Activated CD4-positive, alpha-beta T cell treated with anti-CD3 and anti-CD28 coated beads, Interleukin-2, Interleukin-4, amounts not matched to agents 100 ng/mL and 50 ng/mL, durations not matched to agents 16 hours and 8 hours (primary cell): Measurements from ENCODE around the gene OR2V2.
"Not testable (repeated sequence)": the region's sequence is repeated elsewhere in the genome, so short reads cannot be mapped to it uniquely, and the experiment has no call there.

Source experiments
- DNase-seq: peaks from one replicate; pipeline ENCODE4 v3.0.0-alpha.2; 2020; ENCODE audit warnings: low spot score

Gene OR2V2

DNA sequence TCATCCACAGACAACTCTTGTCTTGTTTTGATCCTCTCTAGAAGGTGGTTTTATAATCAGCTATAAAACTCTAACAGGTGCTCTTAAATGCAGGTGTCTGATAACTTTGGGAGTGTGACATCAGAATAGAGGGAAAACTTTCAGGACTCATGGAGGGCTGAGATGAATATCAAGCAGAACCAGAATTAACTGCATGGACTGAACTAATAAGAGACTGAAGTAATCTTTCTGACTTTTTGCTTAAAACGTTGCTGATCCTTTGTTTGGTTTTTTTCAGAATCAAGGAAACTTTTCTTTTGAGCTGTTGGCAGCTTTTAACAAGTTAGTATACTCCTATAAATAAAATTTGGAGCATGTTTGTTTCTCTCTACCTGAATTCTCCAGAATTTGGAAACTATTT, 2.3 kb upstream of the OR2V2 start:
- no peak for DNase-seq

DNA sequence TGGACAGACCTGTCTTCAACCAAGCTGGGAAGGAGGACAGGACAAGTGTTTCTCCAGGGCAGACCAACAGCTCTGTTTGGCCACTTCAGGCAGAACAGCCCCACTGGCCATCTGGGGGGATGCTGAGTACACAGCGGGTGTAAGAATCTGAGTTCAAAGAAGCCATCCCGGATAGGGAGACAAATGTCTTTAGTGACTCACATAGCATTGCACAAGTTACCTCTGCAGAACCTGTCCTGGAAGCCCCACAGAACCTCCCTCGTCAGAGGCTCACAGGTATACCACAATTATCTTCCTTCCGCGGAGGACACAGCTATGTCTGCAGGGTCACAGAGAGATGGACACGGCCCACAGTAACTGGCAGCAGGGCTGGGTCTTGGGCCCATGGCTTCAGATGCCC, 2.0 kb downstream of the OR2V2 start:
- DNase-seq: no peak

- DNase-seq: no peak
These were observed 2.7 kb downstream of the OR2V2 start for GRCh38 chr5:181149806-181150733.

GRCh38 chr5:181151146-181151545, 3.8 kb downstream of the OR2V2 start:
- no peak for DNase-seq

- no peak for DNase-seq
These were observed 5.0 kb downstream of the OR2V2 start for GRCh38 chr5:181152406-181152805.

GRCh38 chr5:181153814-181154213, 6.4 kb downstream of the OR2V2 start:
- DNase-seq: peak; percentile 58

GRCh38 chr5:181156758-181157157, 9.4 kb downstream of the OR2V2 start:
- DNase-seq: no peak

- no peak for DNase-seq
These were observed 11.5 kb downstream of the OR2V2 start for GRCh38 chr5:181158869-181159268.

GRCh38 chr5:181159286-181160151, 12.1 kb downstream of the OR2V2 start:
- DNase-seq: peak; percentile 92

- DNase-seq: no peak
These were observed 12.9 kb downstream of the OR2V2 start for GRCh38 chr5:181160152-181160754.

DNA sequence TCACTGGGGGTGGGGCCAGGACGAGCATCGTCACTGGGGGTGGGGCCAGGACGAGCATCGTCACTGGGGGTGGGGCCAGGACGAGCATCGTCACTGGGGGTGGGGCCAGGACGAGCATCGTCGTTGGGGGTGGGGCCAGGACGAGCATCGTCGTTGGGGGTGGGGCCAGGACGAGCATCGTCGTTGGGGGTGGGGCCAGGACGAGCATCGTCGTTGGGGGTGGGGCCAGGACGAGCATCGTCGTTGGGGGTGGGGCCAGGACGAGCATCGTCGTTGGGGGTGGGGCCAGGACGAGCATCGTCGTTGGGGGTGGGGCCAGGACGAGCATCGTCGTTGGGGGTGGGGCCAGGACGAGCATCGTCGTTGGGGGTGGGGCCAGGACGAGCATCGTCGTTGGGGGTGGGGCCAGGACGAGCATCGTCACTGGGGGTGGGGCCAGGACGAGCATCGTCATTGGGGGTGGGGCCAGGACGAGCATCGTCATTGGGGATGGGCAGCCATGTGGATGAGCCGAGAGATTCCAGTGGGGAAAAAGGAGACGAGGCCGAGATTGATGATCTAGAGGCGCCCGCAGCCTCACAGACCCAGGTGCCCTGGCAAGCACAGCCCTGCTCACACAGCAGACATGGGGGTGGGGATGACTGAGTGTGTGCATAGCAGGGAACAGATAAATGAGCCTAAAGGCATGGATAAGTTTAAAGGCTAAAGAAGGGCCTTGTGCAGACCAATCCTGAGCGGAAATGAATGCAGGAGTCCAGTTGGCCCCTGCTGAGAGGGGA, 13.6 kb downstream of the OR2V2 start:
- DNase-seq: not testable (repeated sequence)

DNA sequence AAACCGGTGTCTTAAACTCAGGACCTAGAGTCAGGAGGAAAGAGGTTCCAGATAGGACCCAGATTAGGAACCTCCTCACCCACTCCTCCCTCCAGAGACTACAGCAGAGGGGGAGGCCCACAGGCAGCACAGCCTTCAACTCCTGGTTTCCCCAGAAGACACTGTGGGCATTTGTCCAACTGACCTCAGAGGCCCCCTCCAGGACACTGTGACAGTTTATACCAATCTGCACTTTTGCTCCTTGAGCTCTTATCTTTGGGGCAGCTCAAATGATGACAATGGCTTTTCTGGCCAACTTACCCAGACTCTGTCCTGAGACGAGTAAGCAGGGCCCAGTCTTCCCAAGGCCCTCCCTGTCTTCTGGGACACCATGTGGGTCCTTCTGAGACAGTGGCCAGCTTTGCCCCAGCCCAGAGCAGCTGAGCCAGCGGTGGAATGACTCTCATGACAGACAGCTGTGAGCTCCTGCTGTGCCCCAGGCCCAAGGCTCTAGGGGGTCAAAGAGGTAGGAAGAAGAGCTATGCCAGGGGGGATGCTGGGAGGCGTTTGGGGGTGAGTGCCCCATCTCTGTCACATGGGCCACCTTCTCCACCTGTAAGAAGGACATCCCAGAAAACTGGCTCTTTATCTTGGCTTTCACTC, 14.3 kb downstream of the OR2V2 start:
- no peak for DNase-seq

GRCh38 chr5:181163487-181164075, 16.2 kb downstream of the OR2V2 start:
- DNase-seq: no peak

DNA sequence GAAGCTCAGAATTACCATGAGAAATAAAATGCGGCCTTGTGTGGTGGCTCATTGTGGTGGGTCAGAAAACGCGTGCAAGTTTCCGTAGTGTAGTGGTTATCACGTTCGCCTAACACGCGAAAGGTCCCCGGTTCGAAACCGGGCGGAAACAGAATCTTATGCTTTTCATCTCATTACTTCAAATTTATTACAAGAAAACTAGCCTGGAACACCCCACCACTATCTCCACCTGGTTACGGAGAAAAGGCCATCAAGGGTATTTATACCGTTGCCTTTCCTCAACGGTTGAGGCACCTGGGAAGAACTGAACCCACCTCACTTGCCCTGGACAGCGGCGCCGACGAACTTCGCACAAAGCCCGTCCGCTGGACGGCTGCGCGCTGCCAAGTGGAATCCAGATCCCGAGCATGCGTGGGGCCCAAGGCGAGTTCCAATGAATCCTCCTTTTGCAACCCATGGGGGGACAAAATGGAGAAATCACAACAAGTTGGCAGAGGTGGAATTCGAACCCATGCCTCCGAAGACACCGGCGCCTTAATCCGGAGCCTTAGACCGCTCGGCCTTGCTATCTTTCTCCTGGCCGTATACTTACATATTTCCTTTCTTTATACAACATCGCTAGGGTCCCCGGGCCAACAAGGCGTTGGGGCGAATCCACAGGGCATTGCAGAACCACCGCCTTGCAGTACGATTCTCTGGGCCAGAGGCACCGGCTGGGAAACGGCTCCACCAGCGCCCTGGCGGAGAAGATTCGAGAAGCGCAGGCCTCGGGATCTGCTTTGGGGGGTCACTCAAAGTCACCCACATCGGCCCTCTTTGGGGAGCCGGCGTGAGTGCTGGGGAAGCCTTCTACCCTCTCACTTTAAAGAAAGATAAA, 16.9 kb downstream of the OR2V2 start:
- peak; percentile 74 for DNase-seq

DNA sequence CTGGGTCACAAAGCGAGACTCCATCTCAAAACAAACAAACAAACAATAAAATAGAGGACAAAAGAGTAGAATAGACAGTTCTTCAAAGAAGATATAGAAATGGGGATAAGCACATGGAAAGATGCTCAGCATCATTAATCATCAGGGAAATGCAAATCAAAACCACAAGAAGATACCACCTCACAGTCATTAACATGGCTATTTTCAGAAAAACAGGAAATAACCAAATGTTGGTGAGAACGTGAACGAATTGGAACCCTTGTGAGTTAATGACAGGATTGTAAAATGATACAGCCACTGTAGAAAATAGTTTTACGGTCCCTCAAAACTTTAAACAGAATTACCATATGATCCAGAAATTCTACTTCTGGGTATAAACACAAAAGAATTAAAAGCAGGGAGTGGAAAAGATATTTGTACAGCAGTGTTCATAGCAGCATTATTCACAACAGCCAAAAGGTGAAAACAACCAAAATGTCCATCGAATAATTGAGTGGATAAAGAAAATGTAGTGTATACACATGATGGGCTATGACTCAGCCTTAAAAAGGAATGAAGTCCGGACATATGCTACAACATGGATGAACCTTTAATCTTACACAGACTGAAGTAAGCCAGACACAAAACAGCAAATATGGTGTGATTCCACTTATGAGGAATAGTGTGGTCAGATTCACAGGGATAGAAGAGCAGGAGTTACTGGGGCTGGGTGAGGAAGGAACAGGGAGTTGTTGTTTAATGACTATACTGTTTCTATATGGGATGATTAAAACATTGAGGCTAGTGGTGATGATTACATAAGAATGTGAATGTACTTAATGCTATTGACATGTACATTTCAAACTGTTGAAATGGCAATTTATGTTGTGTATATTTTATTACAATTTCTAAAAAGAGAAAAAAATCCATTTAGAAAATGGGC, 19.7 kb downstream of the OR2V2 start:
- DNase-seq: no peak

DNA sequence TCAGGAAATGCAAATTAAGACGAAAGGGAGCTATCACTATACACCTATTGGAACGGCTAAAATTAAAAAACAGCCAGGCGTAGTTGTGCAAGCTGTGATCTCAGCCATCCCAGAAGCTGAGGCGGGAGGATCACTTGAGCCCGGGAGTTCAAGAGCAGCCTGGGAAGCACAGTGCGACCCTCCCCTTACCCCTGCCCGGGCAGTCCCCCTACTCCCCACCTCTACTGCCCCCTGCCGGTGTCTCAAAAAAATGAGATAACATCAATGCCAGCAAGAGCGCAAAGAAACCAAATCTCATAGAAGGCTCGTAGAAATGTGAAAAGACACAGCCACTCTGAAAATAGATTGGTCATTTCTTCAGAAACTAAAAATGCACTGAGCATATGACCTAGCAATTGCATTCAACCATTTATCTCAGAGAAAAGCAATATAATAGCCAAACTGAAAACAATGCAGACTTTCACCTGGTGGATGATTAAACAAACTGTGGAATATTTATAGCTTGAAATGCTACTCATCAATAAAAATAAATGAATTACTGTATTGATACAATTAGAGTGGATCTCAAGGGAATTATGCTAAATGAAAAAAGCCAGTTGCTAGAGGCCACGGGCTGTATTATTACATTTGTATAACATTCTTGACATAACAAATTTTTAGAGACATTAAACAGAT, 20.6 kb downstream of the OR2V2 start:
- peak; percentile 58 for DNase-seq

DNA sequence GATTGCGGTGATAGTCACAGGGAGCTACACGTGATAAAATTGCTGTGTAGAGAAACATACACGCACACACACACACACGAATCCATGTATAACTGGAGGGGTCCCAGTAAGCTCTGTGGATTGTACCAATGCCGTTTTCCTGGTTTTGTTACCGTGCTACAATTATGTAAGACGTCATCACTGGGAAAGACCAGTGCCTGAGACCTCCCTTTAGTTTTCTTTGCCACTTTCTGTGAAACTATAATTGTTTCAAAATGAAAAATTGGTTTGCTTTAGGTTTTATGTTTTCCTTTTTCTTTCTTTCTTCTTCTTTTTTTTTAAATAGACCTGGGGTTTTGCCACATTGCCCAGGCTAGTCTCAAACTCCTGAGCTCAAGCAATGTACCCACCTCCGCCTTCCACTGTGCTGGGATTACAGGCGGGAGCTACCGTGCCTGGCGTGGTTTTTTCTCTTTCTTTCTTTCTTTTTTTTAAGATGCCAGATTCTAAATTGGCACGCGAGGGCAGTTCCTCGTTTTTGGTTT, 21.3 kb downstream of the OR2V2 start:
- no peak for DNase-seq
